Lower leg skin (tissue), 3 donors: Measurements from ENCODE around the gene CLPSL1.

Experiments
- POLR2A ChIP-seq, 2 donors: fragments of 450-650 bp; IDR thresholded peaks; one replicate each; pipeline ENCODE4 v1.6.1; 2016 to 2017; ENCODE audit warnings: antibody characterized with exemption in 2 of 2, mild to moderate bottlenecking in 1 of 2, moderate library complexity in 1 of 2
- TF ChIP-seq, protein P1 (sequence below), 3 donors: fragments of 450-650 bp; IDR thresholded peaks; one replicate each; pipeline ENCODE4 v1.5.1; 2016; ENCODE audit warnings: antibody characterized with exemption in 3 of 3, mild to moderate bottlenecking in 3 of 3, moderate library complexity in 2 of 3

DNA sequence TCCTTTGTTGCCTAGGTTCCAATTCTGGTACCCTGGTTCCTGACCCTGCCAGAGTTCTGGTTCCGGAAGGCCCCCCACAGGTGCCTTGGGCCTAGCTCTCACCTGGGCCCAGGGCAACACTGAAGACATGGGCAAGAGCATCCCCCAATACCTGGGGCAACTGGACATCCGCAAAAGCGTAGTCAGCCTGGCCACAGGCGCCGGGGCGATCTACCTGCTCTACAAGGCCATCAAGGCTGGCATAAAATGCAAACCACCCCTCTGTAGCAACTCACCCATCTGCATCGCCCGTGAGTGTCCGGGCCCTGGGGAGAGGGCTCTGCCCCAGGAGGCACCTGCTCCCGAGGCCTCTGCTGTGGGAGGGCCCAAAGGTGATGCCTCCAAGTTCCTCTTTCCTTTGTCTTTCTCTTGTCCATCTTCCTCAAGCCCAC is 43.8 kb upstream of the CLPSL1 start, which contains the start of gene ARMC12:
- TF ChIP-seq, protein P1, sequence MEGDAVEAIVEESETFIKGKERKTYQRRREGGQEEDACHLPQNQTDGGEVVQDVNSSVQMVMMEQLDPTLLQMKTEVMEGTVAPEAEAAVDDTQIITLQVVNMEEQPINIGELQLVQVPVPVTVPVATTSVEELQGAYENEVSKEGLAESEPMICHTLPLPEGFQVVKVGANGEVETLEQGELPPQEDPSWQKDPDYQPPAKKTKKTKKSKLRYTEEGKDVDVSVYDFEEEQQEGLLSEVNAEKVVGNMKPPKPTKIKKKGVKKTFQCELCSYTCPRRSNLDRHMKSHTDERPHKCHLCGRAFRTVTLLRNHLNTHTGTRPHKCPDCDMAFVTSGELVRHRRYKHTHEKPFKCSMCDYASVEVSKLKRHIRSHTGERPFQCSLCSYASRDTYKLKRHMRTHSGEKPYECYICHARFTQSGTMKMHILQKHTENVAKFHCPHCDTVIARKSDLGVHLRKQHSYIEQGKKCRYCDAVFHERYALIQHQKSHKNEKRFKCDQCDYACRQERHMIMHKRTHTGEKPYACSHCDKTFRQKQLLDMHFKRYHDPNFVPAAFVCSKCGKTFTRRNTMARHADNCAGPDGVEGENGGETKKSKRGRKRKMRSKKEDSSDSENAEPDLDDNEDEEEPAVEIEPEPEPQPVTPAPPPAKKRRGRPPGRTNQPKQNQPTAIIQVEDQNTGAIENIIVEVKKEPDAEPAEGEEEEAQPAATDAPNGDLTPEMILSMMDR (IDR thresholded peaks at IDR 0.05), result no peak
- no peak for TF ChIP-seq POLR2A (IDR thresholded peaks at IDR 0.05)
